Astrocyte (in vitro differentiated cells and primary cell): ENCODE results near the gene PRKAR2B. TPM values are rescaled to one million over a fixed set of nuclear protein-coding genes. Genes with fewer than 3 reads are reported as not detected.

Source experiments
- DNase-seq: peaks from one replicate; pipeline ENCODE4 v3.0.0-alpha.2; 2010; ENCODE audit warnings: low read depth
- FAIRE-seq: peaks from 2 replicates; lab custom pipeline; 2011; peaks lifted over from hg19 to GRCh38; lab: Jason Lieb, UNC
- H2AFZ ChIP-seq: 2 replicates; pipeline ENCODE4 v1.6.0; 2012; ENCODE audit warnings: low read depth, low read length, inconsistent platforms
- H3K27ac ChIP-seq: 2 replicates; pipeline ENCODE4 v1.5.1; 2011; ENCODE audit warnings: low read depth, low read length, inconsistent platforms
- H3K27me3 ChIP-seq: 2 replicates; pipeline ENCODE4 v1.6.0; 2011; ENCODE audit warnings: low read length, inconsistent platforms; ENCODE audit not compliant: insufficient read depth
- H3K36me3 ChIP-seq: 2 replicates; pipeline ENCODE4 v1.5.1; 2011; ENCODE audit warnings: low read length, inconsistent platforms; ENCODE audit not compliant: insufficient read depth
- H3K4me1 ChIP-seq: 2 replicates; pipeline ENCODE4 v1.5.1; 2011; ENCODE audit warnings: low read length, inconsistent platforms; ENCODE audit not compliant: insufficient read depth
- H3K4me2 ChIP-seq: 2 replicates; pipeline ENCODE4 v1.6.0; 2012; ENCODE audit warnings: low read length, inconsistent platforms
- H3K4me3 ChIP-seq: 2 replicates; pipeline ENCODE4 v1.5.1; 2011; ENCODE audit warnings: low read depth, mild to moderate bottlenecking, low read length, inconsistent platforms; ENCODE audit not compliant: insufficient read depth
- H3K79me2 ChIP-seq: 2 replicates; pipeline ENCODE4 v1.6.0; 2012; ENCODE audit warnings: mild to moderate bottlenecking, low read length, inconsistent platforms; ENCODE audit not compliant: insufficient read depth
- H3K9ac ChIP-seq: 2 replicates; pipeline ENCODE4 v1.6.0; 2012; ENCODE audit warnings: mild to moderate bottlenecking, low read length, inconsistent platforms
- H3K9me3 ChIP-seq: 2 replicates; pipeline ENCODE4 v1.5.1; 2012; ENCODE audit warnings: low read depth, mild to moderate bottlenecking, low read length, inconsistent platforms; ENCODE audit not compliant: insufficient read depth
- H4K20me1 ChIP-seq: 2 replicates; pipeline ENCODE4 v1.6.0; 2012; ENCODE audit warnings: low read length, inconsistent platforms; ENCODE audit not compliant: insufficient read depth
- H3K27ac Mint-ChIP-seq: one replicate; pipeline ENCODE4 v1.8.0; 2021; ENCODE audit warnings: mild to moderate bottlenecking, mixed read lengths; ENCODE audit not compliant: unreplicated experiment
- H3K27me3 Mint-ChIP-seq: one replicate; pipeline ENCODE4 v1.8.0; 2021; ENCODE audit warnings: low read depth, mixed read lengths; ENCODE audit not compliant: unreplicated experiment
- H3K36me3 Mint-ChIP-seq: one replicate; pipeline ENCODE4 v1.8.0; 2021; ENCODE audit warnings: low read depth, mixed read lengths; ENCODE audit not compliant: unreplicated experiment
- H3K4me1 Mint-ChIP-seq: one replicate; pipeline ENCODE4 v1.8.0; 2021; ENCODE audit warnings: low read depth, mixed read lengths; ENCODE audit not compliant: unreplicated experiment
- H3K4me3 Mint-ChIP-seq: one replicate; pipeline ENCODE4 v1.8.0; 2021; ENCODE audit warnings: mild to moderate bottlenecking, moderate library complexity, mixed read lengths; ENCODE audit not compliant: unreplicated experiment
- H3K9me3 Mint-ChIP-seq: one replicate; pipeline ENCODE4 v1.8.0; 2021; ENCODE audit warnings: mild to moderate bottlenecking, mixed read lengths; ENCODE audit not compliant: unreplicated experiment
- EZH2 ChIP-seq: IDR thresholded peaks from 2 replicates; pipeline ENCODE4 v1.6.1; 2012; ENCODE audit warnings: mild to moderate bottlenecking, low read length, inconsistent platforms; ENCODE audit not compliant: insufficient read depth
- total RNA-seq: library from RNA; stranded (reverse); gene quantifications from 2 replicates; pipeline ENCODE4 v1.2.1, GENCODE V29; 2021
- TF ChIP-seq, protein P1 (sequence below): IDR thresholded peaks from 2 replicates; pipeline ENCODE4 v1.5.1; 2011; ENCODE audit warnings: low read depth, mild to moderate bottlenecking, inconsistent platforms, low read length, moderate library complexity; ENCODE audit not compliant: insufficient read depth

PRKAR2B gene
- total RNA-seq, 1 donor from 2014 or later: 7.6 TPM

DNA sequence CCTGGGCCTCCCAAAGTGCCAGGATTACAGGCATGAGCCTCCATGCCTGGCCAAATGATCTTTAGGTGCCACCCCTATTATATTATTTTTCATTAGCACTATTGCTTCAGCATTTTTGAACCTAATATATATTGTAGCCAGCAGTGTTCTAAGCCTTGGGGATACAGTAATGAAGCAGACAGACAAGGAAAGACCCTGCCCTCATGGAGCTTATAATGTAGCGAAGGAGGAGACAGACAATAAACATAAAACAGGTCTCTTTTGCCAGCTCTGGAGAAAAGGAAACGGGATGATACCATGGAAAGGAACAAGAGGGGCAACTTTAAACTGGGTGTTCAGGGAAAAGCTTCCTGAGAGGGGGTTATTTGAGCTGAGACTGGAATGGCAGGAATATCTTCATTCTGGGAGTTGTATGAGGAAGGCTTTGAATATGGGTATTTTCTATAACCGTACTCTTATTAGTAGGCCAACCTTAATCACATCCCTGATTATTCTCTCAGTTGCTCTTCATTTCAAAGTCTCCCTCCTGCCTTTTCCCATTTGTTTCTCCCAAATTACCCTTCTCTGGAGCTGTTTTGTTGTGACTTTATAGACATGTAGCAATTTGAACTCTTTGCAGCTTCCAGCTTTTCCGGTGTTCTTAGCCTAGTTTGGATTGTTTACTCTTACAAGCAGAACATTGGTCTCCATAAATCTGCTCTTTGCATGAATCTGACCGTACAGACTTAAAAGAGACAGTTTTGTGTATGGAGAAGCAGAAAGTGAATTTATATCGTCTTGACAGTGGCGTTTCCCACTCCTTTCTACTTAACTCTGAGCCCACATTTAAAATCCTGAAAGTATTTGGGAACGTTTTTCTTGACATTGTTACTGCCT is 19.0 kb downstream of the PRKAR2B start:
- H3K36me3 Mint-ChIP-seq: no peaks in the 10 kb centered on the region
- H3K9me3 ChIP-seq: no peaks in the 10 kb centered on the region
- no peak overlapping the region for H3K4me2 ChIP-seq
- no peak for DNase-seq
- FAIRE-seq: no peak
- H3K4me3 ChIP-seq: no peak overlapping the region
- H3K27ac ChIP-seq: no peak overlapping the region
- no peak for TF ChIP-seq EZH2
- TF ChIP-seq, protein P1, sequence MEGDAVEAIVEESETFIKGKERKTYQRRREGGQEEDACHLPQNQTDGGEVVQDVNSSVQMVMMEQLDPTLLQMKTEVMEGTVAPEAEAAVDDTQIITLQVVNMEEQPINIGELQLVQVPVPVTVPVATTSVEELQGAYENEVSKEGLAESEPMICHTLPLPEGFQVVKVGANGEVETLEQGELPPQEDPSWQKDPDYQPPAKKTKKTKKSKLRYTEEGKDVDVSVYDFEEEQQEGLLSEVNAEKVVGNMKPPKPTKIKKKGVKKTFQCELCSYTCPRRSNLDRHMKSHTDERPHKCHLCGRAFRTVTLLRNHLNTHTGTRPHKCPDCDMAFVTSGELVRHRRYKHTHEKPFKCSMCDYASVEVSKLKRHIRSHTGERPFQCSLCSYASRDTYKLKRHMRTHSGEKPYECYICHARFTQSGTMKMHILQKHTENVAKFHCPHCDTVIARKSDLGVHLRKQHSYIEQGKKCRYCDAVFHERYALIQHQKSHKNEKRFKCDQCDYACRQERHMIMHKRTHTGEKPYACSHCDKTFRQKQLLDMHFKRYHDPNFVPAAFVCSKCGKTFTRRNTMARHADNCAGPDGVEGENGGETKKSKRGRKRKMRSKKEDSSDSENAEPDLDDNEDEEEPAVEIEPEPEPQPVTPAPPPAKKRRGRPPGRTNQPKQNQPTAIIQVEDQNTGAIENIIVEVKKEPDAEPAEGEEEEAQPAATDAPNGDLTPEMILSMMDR: no peak
- H3K27me3 ChIP-seq: no peaks in the 10 kb centered on the region
- no peak overlapping the region for H3K27ac Mint-ChIP-seq
- no peaks in the 10 kb centered on the region for H3K4me1 ChIP-seq
- no peak overlapping the region for H3K9ac ChIP-seq
- H3K4me3 Mint-ChIP-seq: no peak overlapping the region
- H3K9me3 Mint-ChIP-seq: no peaks in the 10 kb centered on the region
- H3K27me3 Mint-ChIP-seq: no peaks in the 10 kb centered on the region
- H3K4me1 Mint-ChIP-seq: peaks cover 8% of the 10 kb centered on the region
- H3K36me3 ChIP-seq: no peaks in the 10 kb centered on the region
- no peaks in the 10 kb centered on the region for H3K79me2 ChIP-seq
- no peak overlapping the region for H2AFZ ChIP-seq
- no peaks in the 10 kb centered on the region for H4K20me1 ChIP-seq

DNA sequence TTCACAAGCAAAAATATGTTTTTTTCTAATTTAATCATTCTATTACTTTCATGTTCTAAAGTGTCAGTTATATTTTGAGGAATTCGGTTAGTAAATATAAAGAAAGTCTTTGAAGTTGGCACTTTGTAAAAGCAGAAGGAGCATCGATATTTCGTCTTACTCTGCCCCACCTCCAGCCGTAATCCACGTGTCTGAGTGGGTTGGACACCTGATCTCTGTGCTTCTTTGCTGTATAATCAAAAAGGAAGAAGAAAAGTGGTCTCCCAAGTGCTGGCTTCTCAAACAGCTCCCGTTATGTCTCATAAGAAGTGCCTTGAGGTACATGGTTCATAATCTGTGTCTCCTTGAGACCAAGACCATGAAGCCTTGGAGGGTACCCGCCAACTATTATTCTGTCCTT is 19.8 kb downstream of the PRKAR2B start:
- no peaks in the 10 kb centered on the region for H3K9me3 Mint-ChIP-seq
- no peak overlapping the region for H3K27ac Mint-ChIP-seq
- no peak overlapping the region for H3K4me2 ChIP-seq
- no peaks in the 10 kb centered on the region for H3K36me3 ChIP-seq
- H3K4me1 ChIP-seq: no peaks in the 10 kb centered on the region
- no peaks in the 10 kb centered on the region for H3K79me2 ChIP-seq
- no peaks in the 10 kb centered on the region for H3K36me3 Mint-ChIP-seq
- no peak for DNase-seq
- no peak overlapping the region for H3K9ac ChIP-seq
- H3K4me3 Mint-ChIP-seq: no peak overlapping the region
- H3K9me3 ChIP-seq: no peaks in the 10 kb centered on the region
- no peak overlapping the region for H3K4me3 ChIP-seq
- no peak overlapping the region for H2AFZ ChIP-seq
- no peak overlapping the region for H3K27ac ChIP-seq
- no peak for FAIRE-seq
- H4K20me1 ChIP-seq: no peaks in the 10 kb centered on the region
- no peaks in the 10 kb centered on the region for H3K27me3 ChIP-seq
- H3K4me1 Mint-ChIP-seq: peaks cover 16% of the 10 kb centered on the region
- no peak for TF ChIP-seq EZH2
- TF ChIP-seq, protein P1: no peak
- no peaks in the 10 kb centered on the region for H3K27me3 Mint-ChIP-seq

DNA sequence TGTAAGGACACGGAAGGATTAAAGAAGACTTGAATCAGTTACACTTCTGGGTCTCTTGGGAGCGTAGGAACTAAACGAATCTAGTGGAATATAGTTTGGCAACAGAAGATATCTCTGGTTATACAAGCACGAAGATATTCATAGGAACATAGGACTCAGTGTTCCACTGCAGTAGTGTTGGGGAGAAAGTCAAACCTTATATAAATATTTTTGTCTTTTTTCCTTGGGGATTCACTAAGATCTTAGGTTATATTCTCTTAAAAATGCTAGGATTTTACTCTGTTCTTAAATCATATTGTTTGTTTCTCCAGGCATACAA is 21.4 kb downstream of the PRKAR2B start:
- H3K4me1 ChIP-seq: no peaks in the 10 kb centered on the region
- no peaks in the 10 kb centered on the region for H3K9me3 Mint-ChIP-seq
- no peaks in the 10 kb centered on the region for H3K36me3 ChIP-seq
- H3K27ac Mint-ChIP-seq: no peak overlapping the region
- no peak overlapping the region for H3K9ac ChIP-seq
- no peaks in the 10 kb centered on the region for H4K20me1 ChIP-seq
- H3K27me3 Mint-ChIP-seq: no peaks in the 10 kb centered on the region
- no peaks in the 10 kb centered on the region for H3K9me3 ChIP-seq
- H3K4me3 Mint-ChIP-seq: no peak overlapping the region
- H3K4me2 ChIP-seq: no peak overlapping the region
- H3K36me3 Mint-ChIP-seq: no peaks in the 10 kb centered on the region
- H3K27me3 ChIP-seq: no peaks in the 10 kb centered on the region
- no peak overlapping the region for H3K4me3 ChIP-seq
- TF ChIP-seq, protein P1: no peak
- TF ChIP-seq EZH2: no peak
- peaks cover 20% of the 10 kb centered on the region for H3K4me1 Mint-ChIP-seq
- H2AFZ ChIP-seq: no peak overlapping the region
- H3K79me2 ChIP-seq: no peaks in the 10 kb centered on the region
- DNase-seq (no peak), FAIRE-seq (no peak)
- no peak overlapping the region for H3K27ac ChIP-seq
